ENCODE results near the gene TNFAIP2.
"Not testable (repeated sequence)": the region's sequence is repeated elsewhere in the genome, so short reads cannot be mapped to it uniquely, and the experiment has no call there.

Gene TNFAIP2

DNA sequence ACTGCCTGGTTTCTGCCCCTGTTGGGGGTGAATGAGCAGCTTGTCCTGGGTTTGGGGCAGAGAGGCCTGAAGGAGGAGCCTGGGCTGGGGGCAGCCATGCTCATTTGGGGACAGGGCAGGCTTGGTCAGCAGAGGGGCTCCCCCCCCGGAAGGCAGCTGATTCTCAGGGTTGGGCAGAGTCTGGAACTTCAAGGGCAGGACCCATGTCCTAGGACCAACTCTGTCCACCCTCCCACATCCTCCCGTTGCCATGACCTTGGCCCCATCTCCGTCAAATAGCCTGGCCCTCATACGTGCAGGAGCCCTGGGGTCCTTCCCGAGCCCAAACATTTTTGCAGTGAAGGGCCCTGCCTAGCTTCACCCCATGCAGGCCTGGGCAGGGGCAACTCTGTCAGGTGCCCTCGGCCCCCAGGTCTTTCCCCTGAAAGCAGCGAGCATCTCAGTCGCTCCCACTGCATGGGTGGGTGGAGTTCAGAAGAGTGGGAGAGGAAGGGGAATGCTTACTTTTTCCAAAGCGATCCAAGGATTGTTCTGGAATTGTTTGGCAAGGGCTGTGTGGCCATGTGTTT is 32.6 kb downstream of the TNFAIP2 start:
- DNase-seq (ENCODE audit: low read depth): no peak

DNA sequence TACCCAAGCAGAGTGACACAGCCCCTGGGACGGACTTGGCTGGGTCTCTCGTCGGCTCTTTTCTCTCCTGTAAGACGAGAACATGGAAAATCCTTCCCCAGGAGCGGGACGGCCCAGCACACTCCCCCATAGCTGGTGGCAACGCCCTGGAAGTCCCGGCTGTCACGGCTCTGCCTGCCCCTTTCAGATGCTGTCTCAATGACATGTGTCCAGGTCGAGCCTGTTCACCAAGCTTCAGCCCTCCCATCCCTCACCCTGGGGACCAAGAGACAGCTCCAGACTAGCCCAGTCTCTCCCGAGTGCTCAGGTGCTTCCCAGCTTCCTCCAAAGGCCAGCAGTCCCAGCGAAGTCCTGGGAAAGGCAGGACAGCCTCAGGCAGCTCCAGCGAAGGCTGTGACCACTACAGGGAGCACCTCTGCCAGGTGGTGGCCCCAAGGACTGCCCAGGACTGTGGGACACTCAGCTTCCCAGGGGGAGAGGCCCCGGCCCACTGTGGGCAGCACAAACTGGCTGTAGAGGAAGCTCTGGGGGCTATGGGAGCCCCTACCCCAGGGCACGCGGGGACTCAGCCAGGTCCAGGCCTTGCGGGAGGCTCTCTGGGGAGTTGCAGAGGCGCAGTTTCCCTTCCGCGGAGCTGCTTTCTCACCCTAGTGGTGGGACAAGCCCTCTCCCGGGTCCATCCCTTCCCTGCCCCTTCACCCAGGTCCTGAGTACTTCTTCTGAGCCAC is 33.6 kb downstream of the TNFAIP2 start:
- DNase-seq (ENCODE audit: low read depth): no peak

DNA sequence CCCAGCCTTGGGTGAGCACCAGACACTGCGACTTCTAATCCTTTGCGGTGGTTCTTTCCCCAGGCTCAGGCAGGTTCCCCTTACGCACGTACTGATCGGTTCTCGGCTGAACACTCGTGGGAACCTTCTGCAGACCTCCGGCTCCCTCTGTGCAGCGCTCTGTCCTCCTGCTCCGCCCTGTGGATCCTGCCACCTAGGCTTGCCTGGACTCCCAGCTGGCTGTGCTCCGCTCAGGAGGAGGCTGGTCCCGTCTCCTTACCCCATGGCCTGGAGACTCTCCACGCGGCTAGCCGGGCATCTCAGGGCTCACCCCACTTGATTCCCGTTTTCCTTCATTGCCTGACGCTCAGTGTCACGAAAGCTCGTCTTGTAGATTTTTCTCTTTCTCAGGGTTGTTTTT is 34.7 kb downstream of the TNFAIP2 start:
- no peak for DNase-seq (ENCODE audit: low read depth)

DNA sequence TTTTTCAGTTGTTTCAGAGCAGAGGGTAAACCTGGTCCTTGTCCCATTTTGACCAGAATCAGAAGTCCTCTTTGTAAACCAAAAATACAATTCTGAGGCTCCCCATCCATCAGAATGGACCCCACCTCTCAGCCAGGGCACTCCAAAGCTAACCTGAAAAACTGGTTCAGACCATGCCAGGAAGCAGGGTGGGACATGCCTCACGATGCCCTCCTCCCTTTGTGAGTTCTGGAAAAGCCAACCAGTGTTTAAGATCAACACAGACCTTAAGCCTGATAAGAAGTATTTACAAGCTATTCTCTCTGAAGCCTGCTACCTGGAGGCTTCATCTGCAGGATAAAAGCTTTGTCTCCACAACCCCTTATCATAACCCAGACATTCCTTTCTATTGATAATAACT is 35.4 kb downstream of the TNFAIP2 start:
- no peak for DNase-seq (ENCODE audit: low read depth)

DNA sequence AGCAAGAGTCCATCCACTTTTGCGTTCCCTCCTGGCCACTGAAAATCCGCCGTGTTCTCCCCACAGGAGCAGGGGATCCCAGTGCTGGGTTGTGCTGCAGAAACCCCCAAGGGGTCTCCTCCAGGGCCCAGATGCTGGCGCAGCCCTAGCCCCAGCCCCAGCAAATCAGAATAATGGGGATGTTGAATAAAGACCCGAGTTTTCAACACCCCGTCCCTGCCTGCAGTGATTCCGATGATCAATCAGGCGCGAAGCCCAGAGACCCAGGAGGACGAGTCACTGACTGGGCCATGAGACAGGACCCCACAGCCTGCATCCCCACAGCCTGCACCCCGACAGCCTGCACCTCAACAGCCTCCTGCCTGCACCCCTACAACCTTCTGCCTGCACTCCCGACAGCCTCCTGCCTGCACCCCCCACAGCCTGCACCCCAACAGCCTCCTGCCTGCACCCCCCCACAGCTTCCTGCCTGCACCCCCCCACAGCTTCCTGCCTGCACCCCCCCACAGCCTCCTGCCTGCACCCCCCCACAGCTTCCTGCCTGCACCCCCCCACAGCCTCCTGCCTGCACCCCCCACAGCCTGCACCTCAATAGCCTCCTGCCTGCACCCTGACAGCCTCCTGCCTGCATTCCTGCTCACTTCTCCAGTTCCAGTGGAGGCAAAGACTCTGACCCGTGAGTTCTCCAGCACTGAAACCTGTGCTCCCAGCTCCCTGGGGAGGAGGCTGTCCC is 37.2 kb downstream of the TNFAIP2 start:
- no peak for DNase-seq (ENCODE audit: low read depth)

DNA sequence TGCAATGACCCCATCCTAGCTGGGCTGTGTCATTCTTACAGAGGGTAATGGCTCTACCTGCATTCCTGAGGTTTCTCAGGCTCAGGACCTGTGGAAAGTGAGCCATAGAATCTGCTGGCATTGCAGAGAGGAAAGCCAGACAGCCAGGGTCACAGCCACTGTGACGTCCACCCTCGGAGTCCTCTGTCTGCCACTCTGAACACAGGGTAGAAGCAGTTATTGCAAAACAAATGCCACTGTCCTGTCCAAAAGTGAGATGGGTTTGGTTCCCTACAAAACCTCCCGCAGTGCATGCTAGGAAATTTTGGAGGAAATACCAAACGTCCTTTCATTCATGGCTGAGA is 37.8 kb downstream of the TNFAIP2 start:
- no peak for DNase-seq (ENCODE audit: low read depth)

DNA sequence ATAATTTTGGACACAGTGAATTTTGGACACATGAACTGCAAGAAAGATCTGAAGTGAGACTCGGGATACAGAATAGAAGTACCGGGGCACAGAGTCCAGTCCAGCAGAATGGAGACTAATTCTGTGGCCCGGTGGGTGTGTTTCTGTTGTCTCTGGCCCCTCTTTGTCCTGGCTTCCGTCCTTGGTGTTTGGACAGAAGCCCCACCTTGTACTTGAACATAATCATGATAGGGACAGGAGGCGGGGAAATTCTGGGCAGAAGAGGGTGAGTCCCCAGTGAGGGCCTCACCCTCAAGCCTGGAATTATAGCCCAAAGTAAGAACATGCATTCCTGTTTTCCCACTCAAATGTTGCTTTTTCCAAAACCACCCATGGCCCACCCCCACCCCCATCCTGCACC is 39.9 kb downstream of the TNFAIP2 start:
- DNase-seq (ENCODE audit: low read depth): no peak

DNA sequence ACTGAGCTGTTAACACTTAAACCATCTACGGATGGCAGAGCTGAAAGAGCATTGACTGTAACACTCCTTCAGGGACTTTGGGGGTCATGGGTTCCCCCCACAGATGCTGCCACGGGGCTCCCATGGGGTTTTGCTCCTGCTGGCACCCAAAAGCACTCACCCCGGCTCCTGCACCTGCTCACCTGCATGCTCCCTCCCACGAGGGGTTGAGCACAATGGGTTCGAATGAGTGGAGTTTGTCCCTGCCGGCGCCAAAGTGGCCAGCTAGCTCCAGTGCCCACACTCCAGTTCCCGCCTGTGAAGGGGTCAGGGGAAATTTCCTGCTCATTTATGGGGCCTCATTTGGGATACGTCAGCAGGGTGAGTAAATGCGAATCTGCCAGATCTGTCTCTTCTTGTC is 40.7 kb downstream of the TNFAIP2 start:
- DNase-seq (ENCODE audit: low read depth): no peak

DNA sequence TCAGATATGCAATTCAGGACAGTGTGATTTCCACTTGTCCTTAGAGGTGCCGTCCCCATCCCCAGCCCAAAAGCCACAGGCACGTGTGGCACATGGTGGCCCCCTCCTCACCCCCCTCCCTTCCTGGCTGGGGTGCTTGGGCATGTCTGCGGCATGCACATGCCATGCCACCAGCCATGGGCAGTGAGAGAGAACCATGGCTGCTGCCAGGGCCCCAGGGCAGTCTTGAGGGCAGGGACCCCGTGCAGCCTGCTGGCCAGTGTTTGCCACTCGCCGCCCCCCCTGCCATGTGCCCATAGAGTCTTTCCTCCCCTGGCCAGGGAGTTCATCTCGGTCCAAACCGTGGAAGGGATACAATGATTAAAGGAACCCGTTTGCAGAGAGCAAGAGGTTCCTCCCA is 41.5 kb downstream of the TNFAIP2 start:
- no peak for DNase-seq (ENCODE audit: low read depth)

DNA sequence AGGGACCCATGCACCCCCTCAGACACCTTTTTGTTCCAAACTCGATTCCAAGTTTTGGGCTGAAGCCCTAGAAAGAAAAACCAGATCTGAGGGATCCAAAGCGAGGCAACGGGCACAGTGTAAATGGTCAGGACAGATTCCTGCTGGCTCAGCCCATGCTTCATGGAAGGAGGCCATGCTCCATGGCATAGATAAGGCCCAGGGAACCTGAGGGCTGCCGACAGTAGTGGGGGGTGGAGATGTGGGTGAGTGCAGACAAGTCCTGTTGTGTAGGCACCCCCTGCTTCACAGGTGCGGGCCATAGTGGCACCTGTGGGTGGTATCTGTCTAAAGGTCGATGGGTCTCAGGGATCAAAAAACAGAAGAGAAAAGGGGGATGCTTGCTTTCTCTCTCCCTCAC is 42.1 kb downstream of the TNFAIP2 start:
- DNase-seq (ENCODE audit: low read depth): no peak

DNA sequence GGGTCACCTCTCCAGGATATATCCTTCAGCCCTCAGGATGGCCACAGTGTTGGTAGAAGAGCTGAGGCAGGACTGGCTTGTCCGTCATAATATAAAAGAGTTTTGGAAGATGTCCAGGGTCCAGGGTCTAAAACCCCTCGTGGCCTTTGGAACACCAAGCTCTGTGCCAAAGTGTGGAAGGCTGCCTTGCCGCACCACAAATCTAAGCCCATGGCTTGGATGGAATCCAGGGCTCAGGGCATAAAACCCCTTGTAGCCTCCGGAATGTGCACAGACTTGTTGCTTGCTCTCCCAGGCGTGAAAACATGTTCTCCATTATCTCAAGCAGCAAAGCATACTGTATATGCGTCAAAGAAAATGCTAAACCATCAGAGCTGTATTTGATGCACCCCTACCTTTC is 46.7 kb downstream of the TNFAIP2 start:
- DNase-seq (ENCODE audit: low read depth): no peak

DNA sequence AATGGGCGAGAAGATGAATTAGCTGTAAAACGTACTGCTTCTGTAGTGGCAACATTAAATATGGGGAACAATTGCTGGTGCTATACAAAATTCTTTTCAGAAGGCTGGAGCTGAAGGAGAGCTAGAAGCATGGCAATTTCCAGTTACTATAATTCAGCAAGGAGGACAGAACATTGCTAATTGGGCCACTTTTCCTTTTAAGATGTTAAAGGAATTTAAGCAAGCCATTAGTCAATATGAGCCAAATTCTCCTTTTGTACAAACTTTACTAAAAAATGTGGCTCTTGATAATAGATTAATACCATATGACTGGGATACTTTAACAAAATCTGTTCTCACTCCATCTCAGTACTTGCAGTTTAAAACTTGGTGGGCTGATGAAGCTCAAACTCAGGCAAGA is 47.9 kb downstream of the TNFAIP2 start:
- not testable (repeated sequence) for DNase-seq (ENCODE audit: low read depth)

DNA sequence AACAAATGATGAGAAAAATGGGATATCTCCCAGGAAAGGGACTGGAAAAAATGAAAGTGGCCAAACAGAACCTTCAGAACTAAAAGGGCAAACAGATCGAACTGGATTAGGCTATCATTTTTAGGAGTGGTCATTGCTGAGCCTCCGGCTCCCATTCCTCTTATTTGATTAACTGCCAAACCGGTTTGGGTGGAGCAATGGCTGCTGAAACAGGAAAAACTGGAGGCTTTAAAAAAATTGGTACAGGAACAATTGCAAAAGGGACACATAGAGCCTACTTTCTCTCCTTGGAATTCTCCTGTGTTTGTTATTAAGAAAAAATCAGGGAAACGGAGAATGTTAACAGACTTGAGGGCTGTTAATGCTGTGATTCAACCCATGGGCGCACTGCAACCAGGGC is 49.7 kb downstream of the TNFAIP2 start:
- DNase-seq (ENCODE audit: low read depth): no peak

DNA sequence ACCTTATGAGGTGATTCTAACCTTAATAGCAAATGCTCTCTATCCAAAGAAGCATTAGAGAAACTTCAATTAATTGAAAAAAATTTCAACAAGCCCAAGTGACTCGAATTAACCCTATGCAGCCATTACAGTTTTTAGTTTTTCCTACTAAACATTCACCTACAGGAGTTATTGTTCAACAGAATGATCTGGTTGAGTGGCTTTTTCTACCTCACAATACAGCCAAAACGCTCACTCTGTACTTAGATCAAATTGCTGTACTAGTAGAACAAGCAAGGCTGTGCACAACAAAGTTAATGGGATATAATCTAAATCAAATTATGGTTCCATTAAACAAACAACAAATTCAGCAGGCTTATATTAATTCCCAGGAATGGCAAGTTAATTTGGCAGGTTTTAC is 50.6 kb downstream of the TNFAIP2 start:
- DNase-seq (ENCODE audit: low read depth): not testable (repeated sequence)

DNA sequence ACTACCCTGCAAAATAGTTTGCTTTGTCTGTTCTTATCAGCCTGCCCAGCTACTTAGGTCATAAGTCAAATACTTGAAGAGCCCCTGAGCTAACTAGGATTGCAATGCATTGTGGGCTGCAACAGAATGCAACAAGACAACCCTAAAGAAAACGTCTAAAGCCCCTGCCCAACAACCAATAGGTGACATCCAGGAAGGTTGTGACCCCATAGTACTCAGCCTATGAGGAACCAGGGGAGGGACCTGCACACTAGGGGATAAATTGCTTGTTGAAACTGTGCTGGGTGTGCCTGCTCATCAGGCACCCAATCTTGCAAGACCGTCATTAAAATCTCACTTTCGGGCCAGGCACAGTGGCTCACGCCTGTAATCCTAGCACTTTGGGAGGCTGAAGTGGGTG is 52.9 kb downstream of the TNFAIP2 start:
- DNase-seq (ENCODE audit: low read depth): not testable (repeated sequence)

DNA sequence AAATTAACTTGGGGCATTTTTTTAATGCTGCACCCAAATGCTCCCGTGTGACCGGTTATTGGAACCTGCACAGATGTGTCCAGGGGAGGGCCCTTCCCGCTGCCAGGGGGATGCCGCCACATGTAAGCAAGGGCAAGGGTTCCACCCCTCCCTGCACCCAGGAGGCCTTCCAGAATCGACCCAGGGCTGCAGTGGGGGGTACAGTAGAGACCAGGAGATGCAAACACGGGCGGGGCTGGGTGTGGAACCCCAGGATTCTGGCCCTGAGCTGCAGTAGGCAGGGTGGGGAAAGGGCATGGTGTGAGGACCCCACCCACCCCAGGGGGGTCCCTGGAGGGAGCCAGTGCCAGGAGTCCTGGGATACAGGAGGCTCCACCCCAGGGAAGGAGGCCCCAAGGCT is 54.1 kb downstream of the TNFAIP2 start:
- no peak for DNase-seq (ENCODE audit: low read depth)

DNA sequence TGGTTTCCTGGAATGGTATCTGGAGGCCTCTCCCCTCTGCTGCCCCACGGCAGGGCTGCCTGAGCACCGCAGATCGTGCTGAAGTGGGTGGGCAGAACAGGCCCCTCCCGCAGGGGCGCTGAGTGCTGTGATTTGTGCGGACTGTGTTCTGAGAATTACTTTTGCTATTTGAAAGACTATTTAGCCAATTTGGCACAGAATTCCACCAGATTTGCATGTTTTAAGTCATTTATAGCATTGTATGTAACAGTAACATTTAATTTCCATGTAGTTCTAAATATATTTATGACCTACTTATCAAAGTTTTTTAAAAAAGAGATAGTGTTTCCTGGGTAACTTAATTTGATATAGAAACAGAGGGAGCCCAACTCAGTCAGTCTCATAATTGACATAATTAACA is 55.3 kb downstream of the TNFAIP2 start:
- no peak for DNase-seq (ENCODE audit: low read depth)

DNA sequence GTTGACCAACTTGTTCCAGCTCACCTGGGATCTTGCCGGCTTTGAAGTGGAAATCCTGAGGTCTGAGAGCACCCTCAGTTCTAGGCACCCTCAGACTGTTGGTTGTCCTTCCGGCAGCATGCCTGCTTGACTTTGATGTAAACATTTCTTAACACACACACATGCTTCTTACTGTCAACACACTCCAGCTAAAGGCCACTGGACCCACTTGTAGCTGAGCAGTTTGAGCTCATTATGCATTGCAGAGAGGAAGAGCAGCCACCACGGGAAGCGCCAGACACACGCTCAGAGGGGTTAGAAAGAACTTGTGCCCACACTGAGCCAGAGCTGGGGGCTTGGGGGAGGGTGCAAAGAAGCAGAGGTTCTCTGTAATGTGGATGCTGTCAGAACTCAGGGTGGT is 55.8 kb downstream of the TNFAIP2 start:
- no peak for DNase-seq (ENCODE audit: low read depth)

DNA sequence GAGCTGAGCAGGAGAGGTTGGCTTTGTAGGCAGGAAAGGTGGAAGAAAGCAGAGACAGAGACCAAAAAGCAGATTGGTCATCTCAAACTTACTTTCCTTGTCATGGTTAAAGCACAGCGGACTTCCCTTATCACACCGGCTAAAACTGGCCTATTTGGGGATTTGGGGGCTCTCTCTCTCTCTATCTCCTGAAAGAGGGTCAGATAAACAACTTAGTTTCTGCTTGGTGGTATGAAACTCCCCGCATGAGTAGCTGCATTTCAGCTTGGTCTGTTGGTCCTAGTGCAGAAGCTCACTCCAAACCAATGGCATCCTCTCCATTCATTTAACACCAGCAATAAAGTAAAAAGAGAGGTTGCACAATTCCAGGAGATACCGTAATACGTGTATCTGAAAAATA is 57.1 kb downstream of the TNFAIP2 start:
- no peak for DNase-seq (ENCODE audit: low read depth)

DNA sequence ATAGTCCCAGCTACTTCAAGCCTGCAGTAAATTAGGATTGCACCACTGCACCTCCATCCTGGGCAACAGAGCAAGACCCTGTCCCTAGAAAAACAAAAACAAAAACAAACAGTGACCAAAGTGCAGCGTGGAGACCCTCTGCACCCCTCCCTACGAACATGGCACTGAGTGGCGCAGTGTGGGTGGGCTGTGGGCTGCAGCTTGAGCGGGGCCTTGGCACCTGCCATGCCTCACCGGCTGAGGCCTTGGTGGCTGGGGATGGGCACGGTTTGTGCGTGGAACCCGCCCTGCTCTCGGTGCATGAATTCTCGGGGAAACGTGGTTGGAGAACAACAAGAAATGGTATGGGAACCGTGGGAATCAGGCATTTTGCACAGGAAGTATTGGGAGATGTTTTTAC is 60.8 kb downstream of the TNFAIP2 start:
- DNase-seq (ENCODE audit: low read depth): no peak

DNA sequence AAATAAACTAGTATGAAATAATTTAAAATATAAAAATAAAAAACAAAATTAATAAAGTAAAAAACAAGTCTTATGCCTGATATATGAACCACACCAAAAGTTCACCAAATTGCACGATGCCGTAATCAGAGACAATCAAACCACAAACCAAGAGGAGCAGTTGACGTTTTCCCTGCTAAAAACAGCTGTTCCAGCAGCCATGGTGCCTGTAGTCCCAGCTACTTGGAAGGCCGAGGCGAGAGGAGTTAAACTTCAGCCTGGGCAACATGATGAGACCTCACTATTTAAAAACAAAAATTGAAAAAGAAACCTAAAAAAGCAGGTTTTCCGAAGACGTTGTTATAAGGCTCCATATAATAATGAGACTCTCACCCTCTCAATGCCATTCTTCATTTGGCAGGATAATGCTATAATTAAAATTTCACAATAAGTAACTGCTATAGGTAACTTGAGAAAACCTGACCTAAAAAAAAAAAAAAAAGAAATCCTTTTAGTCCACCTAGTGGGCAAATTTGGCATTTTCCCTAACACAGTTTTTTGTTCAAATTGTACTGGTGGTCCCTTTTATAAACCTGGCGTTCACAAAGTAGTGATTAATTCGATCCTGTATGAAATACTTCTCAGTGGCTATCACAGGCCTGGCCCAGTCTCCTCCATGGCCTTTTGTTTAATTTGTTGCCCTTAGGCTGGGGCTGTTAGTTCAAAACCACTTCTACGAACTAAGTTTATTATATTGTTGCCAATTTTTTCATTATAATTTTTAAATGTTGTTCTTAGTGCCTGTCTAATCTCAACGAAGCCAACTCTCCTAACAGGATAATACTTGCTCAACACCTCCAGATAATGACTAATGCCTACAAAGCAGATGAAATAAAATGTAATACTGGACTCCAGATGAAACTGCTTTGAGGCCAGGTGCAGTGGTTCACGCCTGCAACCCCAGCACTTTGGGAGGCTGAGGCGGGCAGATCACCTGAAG is 62.1 kb downstream of the TNFAIP2 start:
- no peak for DNase-seq (ENCODE audit: low read depth)

DNA sequence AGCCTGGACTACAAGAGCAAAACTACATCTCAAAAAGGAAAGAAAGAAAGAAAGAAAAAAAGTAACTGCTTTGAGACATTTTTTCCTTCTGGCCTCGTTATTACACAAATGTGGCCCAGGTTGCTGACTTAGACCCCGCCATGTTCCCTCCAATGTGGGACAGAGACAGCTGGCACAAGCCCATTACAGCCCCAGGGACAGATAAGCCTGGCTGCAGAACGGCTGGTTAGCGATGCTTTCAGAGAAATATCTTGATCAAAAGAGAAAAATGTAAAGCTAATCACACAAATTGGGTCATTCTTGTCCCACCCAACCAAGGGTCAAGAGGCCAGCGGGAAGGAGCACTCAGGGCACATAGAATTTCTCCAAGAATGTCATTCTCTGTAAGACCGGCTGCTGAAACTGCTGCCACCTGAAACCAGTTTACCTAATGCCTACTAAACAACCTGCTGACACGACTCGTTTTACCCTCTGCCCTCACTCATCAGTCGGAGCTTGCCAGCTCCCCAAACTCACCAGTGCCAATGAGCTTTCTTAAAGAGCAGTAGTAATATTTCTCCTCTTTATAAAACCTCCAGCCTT is 63.1 kb downstream of the TNFAIP2 start:
- no peak for DNase-seq (ENCODE audit: low read depth)

Measured in stimulated activated CD8-positive, alpha-beta memory T cell treated with anti-CD3 and anti-CD28 coated beads, Interleukin-12 subunit alpha, Interleukin-12 subunit beta, amount 100 ng/mL, for 4 hours (primary cell).